OCI-LY1 (cell line): ENCODE data around the gene YIPF3.

ENCODE experiments used
- H2AFZ ChIP-seq: fragments of 200-600 bp; sonication (generic), shearing (Covaris generic); 2 replicates; pipeline ENCODE4 v1.6.0; 2014; ENCODE audit warnings: antibody characterized with exemption, mild to moderate bottlenecking, low read length
- H3F3A ChIP-seq: fragments of 200-600 bp; sonication (generic), shearing (Covaris generic); 2 replicates; pipeline ENCODE4 v1.6.0; 2014; ENCODE audit warnings: mild to moderate bottlenecking, antibody characterized with exemption, low read length, moderate library complexity; ENCODE audit not compliant: insufficient read depth
- H3K27ac ChIP-seq: fragments of 200-600 bp; sonication (generic); 2 replicates; pipeline ENCODE4 v1.5.1; 2014; ENCODE audit warnings: low read length, mixed run types, mild to moderate bottlenecking, low read depth; ENCODE audit not compliant: poor library complexity, severe bottlenecking
- H3K27me3 ChIP-seq: fragments of 200-600 bp; sonication (generic); 2 replicates; pipeline ENCODE4 v1.6.0; 2014; ENCODE audit warnings: antibody characterized with exemption, mild to moderate bottlenecking, low read length, moderate library complexity; ENCODE audit not compliant: insufficient read depth
- H3K36me3 ChIP-seq: fragments of 200-600 bp; sonication (generic); 2 replicates; pipeline ENCODE4 v1.6.1; 2014; ENCODE audit warnings: mild to moderate bottlenecking, antibody characterized with exemption, low read length, moderate library complexity, mixed read lengths; ENCODE audit not compliant: insufficient read depth
- H3K4me1 ChIP-seq: fragments of 200-600 bp; sonication (generic); 2 replicates; pipeline ENCODE4 v1.5.1; 2014; ENCODE audit warnings: mild to moderate bottlenecking, low read length, moderate library complexity; ENCODE audit not compliant: insufficient read depth, severe bottlenecking
- H3K4me2 ChIP-seq: fragments of 200-600 bp; sonication (generic), shearing (Covaris generic); 2 replicates; pipeline ENCODE4 v1.6.1; 2014; ENCODE audit warnings: low read length
- H3K4me3 ChIP-seq: fragments of 200-600 bp; sonication (generic); 2 replicates; pipeline ENCODE4 v1.5.1; 2014; ENCODE audit warnings: low read length, low read depth, mild to moderate bottlenecking, mixed read lengths; ENCODE audit not compliant: poor library complexity, severe bottlenecking
- H3K79me2 ChIP-seq: fragments of 200-600 bp; shearing (Covaris generic); 2 replicates; pipeline ENCODE4 v1.6.1; 2016; ENCODE audit warnings: mixed run types, low read length, mixed read lengths; ENCODE audit not compliant: insufficient read depth
- H3K9ac ChIP-seq: fragments of 200-600 bp; sonication (generic), shearing (Covaris generic); 2 replicates; pipeline ENCODE4 v1.6.1; 2014; ENCODE audit warnings: mild to moderate bottlenecking, low read length, mixed read lengths
- H3K9me2 ChIP-seq: fragments of 200-600 bp; sonication (generic), shearing (Covaris generic); 2 replicates; pipeline ENCODE4 v1.6.1; 2014; ENCODE audit warnings: low read depth, mild to moderate bottlenecking, low read length, mixed read lengths
- H3K9me3 ChIP-seq: fragments of 200-600 bp; shearing (Covaris generic); 2 replicates; pipeline ENCODE4 v1.6.1; 2014; ENCODE audit warnings: low read length, mixed read lengths
- H4K20me1 ChIP-seq: fragments of 200-600 bp; sonication (generic), shearing (Covaris generic); 2 replicates; pipeline ENCODE4 v1.6.0; 2016; ENCODE audit warnings: mild to moderate bottlenecking, low read length; ENCODE audit not compliant: insufficient read depth
- EZH2 ChIP-seq: fragments of 200-600 bp; sonication (generic), shearing (Covaris generic); IDR thresholded peaks from 2 replicates; pipeline ENCODE4 v1.8.0; 2017; ENCODE audit warnings: borderline replicate concordance, mixed run types, mild to moderate bottlenecking, antibody characterized with exemption, low read length, moderate library complexity, mixed read lengths
- TF ChIP-seq, protein P1 (sequence below): fragments of 200-600 bp; sonication (generic), shearing (Covaris generic); IDR thresholded peaks from 2 replicates; pipeline ENCODE4 v1.5.1; 2017; ENCODE audit warnings: mild to moderate bottlenecking, antibody characterized with exemption, low read length, moderate library complexity, mixed read lengths

YIPF3 gene

DNA sequence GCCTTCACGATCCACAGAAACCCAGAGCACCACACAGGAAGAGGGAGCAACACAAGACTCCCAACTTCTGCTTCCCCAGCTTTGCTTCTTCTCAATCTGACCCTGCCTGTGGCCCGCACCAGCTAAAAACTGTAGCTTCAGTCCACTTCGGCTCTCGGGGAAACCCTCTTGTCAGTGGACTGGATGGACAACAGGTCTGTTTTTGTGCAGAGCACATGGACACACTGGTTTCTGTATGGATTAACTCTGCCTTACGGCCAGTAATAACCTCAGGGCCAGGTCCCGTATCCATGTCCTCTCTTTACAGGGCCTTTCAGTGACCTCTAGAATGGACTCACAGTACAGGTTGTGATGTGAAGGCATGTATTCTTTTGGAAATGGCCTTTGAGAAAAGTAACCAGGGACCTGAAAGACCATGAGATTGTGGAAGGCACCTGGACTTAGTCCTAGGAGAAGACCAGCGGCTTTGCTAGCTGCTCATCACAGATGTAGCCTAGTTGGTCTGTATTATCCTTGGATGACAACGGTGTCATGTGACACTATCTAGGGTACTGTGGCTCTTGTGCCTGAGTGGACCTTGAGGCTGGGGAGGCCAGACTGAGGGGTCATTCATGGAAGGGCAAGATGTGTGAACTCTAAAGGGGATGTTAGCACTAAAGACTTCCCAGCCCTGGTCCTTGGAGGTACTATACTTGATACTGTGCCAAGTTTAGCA lies 6.0 kb upstream of the YIPF3 start:
- no peaks in the 10 kb centered on the region for H3K9me2 ChIP-seq
- no peak overlapping the region for H3K4me3 ChIP-seq
- H3F3A ChIP-seq, result no peaks in the 10 kb centered on the region
- no peak overlapping the region for H3K9ac ChIP-seq
- H4K20me1 ChIP-seq, result no peaks in the 10 kb centered on the region
- H3K9me3 ChIP-seq, result no peaks in the 10 kb centered on the region
- TF ChIP-seq, protein P1, sequence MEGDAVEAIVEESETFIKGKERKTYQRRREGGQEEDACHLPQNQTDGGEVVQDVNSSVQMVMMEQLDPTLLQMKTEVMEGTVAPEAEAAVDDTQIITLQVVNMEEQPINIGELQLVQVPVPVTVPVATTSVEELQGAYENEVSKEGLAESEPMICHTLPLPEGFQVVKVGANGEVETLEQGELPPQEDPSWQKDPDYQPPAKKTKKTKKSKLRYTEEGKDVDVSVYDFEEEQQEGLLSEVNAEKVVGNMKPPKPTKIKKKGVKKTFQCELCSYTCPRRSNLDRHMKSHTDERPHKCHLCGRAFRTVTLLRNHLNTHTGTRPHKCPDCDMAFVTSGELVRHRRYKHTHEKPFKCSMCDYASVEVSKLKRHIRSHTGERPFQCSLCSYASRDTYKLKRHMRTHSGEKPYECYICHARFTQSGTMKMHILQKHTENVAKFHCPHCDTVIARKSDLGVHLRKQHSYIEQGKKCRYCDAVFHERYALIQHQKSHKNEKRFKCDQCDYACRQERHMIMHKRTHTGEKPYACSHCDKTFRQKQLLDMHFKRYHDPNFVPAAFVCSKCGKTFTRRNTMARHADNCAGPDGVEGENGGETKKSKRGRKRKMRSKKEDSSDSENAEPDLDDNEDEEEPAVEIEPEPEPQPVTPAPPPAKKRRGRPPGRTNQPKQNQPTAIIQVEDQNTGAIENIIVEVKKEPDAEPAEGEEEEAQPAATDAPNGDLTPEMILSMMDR, result no peak
- no peak for TF ChIP-seq EZH2
- peaks cover 16% of the 10 kb centered on the region for H3K79me2 ChIP-seq
- no peak overlapping the region for H2AFZ ChIP-seq
- no peaks in the 10 kb centered on the region for H3K27me3 ChIP-seq
- H3K4me1 ChIP-seq, result peaks cover 12% of the 10 kb centered on the region
- H3K27ac ChIP-seq, result no peak overlapping the region
- no peak overlapping the region for H3K4me2 ChIP-seq
- H3K36me3 ChIP-seq, result peaks cover 91% of the 10 kb centered on the region

DNA sequence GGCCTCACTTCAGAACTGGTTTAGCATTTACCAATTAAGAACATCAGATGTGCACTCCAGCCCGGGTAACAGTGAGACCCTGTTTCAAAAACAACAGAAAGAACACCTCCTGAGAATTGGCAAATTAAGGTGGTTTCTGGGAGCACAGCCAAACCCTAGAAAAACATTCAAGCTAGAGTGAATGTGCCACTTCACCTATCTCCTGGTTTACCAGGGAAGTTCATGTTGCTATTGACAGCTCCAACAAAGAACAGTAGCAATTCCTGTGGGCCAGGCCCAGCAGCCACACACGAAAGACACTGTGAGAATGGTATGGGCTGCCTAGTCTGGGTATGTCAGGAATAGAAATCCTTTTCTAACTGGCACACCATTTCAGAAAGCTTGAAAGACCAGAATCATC lies 5.1 kb upstream of the YIPF3 start:
- Histone ChIP-seq H3K4me3 (no peak overlapping the region), H3K9ac (no peak overlapping the region), H3K9me2 (no peaks in the 10 kb centered on the region), H3K27me3 (no peaks in the 10 kb centered on the region), H3K27ac (no peak overlapping the region), H3F3A (no peaks in the 10 kb centered on the region), H3K9me3 (no peaks in the 10 kb centered on the region), H2AFZ (no peak overlapping the region), H3K4me1 (peaks cover 13% of the 10 kb centered on the region), H3K79me2 (peaks cover 24% of the 10 kb centered on the region), H4K20me1 (no peaks in the 10 kb centered on the region), H3K36me3 (peaks cover 82% of the 10 kb centered on the region), H3K4me2 (no peak overlapping the region)
- TF ChIP-seq, protein P1, result no peak
- TF ChIP-seq EZH2, result no peak

DNA sequence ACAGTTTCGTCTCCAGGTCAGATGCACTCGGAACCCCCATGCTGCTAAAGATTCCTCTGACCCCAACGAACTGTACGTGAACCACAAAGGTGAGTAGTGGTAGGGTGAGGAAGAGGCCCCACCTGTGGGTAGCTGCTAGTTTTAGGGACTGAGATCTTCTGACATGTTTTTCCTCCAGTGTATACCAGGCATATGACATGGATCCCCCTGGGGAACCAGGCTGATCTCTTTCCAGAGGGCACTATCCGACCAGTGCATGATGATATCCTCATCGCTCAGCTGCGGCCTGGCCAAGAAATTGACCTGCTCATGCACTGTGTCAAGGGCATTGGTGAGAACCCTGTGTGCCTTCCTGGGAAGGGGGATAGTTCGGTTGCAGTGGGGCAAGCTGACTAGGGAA lies 3.4 kb upstream of the YIPF3 start:
- H3K27ac ChIP-seq, result no peak overlapping the region
- H3K79me2 ChIP-seq, result peaks cover 30% of the 10 kb centered on the region
- no peaks in the 10 kb centered on the region for H4K20me1 ChIP-seq
- peaks cover 71% of the 10 kb centered on the region for H3K36me3 ChIP-seq
- no peak overlapping the region for H3K4me2 ChIP-seq
- H3K9ac ChIP-seq, result no peak overlapping the region
- no peaks in the 10 kb centered on the region for H3F3A ChIP-seq
- H3K9me2 ChIP-seq, result no peaks in the 10 kb centered on the region
- TF ChIP-seq, protein P1, result no peak
- no peak for TF ChIP-seq EZH2
- no peak overlapping the region for H3K4me3 ChIP-seq
- no peaks in the 10 kb centered on the region for H3K27me3 ChIP-seq
- H2AFZ ChIP-seq, result no peak overlapping the region
- H3K4me1 ChIP-seq, result peaks cover 26% of the 10 kb centered on the region
- H3K9me3 ChIP-seq, result no peaks in the 10 kb centered on the region
